Ovary (tissue), 9 donors: ENCODE results near the gene RPIA. TPM values are rescaled to one million over a fixed set of nuclear protein-coding genes. Genes with fewer than 3 reads are reported as not detected.

Experiments used
- DNase-seq, 5 donors: peaks; one replicate each; pipeline ENCODE4 v3.0.0-alpha.2; 2019 to 2020
- H3K27ac ChIP-seq, 2 donors: fragments of 200-600 bp; one replicate each; pipeline versions ENCODE4 v1.5.1 to v1.8.0; 2019 to 2022
- H3K27me3 ChIP-seq: fragments of 200-600 bp; one replicate; pipeline ENCODE4 v1.8.0; 2022
- H3K36me3 ChIP-seq: fragments of 200-600 bp; sonication (generic); one replicate; pipeline ENCODE4 v1.5.1; 2019
- H3K4me1 ChIP-seq: one replicate; pipeline ENCODE4 v1.8.1; 2013; ENCODE audit warnings: mild to moderate bottlenecking, moderate library complexity; ENCODE audit not compliant: insufficient read depth
- H3K4me3 ChIP-seq: fragments of 200-600 bp; sonication (generic); one replicate; pipeline ENCODE4 v1.5.1; 2017
- H3K9me3 ChIP-seq, 2 donors: fragments of 200-600 bp in 1 of 2; sonication (generic) in 1 of 2; one replicate each; pipeline versions ENCODE4 v1.5.1 to v1.8.1; 2013 to 2019; ENCODE audit warnings: mild to moderate bottlenecking in 1 of 2, moderate library complexity in 1 of 2
- EP300 ChIP-seq: sonication (generic); formaldehyde crosslinking; IDR thresholded peaks from one replicate; pipeline ENCODE4 v1.6.1; 2017; ENCODE audit warnings: antibody characterized with exemption
- POLR2A ChIP-seq: fragments of 450-650 bp; IDR thresholded peaks from one replicate; pipeline ENCODE4 v1.6.1; 2017; ENCODE audit warnings: antibody characterized with exemption, mild to moderate bottlenecking, moderate library complexity
- WGBS, 3 donors: extraction: QIAGEN DNeasy Blood & Tissue Kit in 1 of 3; methylation state at CpG; one replicate each; pipeline versions ENCODE4 v1.1.5 to v1.1.7; 2013 to 2017; 5-methylcytosine and 5-hydroxymethylcytosine counted together
- intact Hi-C, 4 donors: fragments of 100-400 bp; cut with DNase I; formaldehyde crosslinking; loops; one replicate each; pipeline versions ENCODE4 v1.11.0 to v1.15.1; 2022 to 2023
- polyA plus RNA-seq, 2 donors: library from polyadenylated mRNA; stranded (reverse); fragments of 200-250 nt in 1 of 2; fragments of 350-450 nt in 1 of 2; fragmentation: Illumina TruSeq in 1 of 2; extraction: RNeasy Lipid Tissue Mini Kit (QIAGEN cat#74804) in 1 of 2; gene quantifications; one replicate each; pipeline ENCODE4 v1.2.3, GENCODE V29; 2013 to 2014
- total RNA-seq, 7 donors: library from RNA; depleted of rRNA in 2 of 7; stranded (reverse); fragments of >200 nt in 2 of 7; fragmentation: NEBNext Ultra II Directional in 3 of 7; extraction: Animal tissue kit (Norgen Biotek cat#: 25700) in 3 of 7; gene quantifications; one replicate each; pipeline versions ENCODE4 v1.1.0 to v1.2.4, GENCODE V29; 2016 to 2023
- TF ChIP-seq, protein P1 (sequence below), 3 donors: fragments of 450-650 bp in 2 of 3; fragments of 200-600 bp in 1 of 3; IDR thresholded peaks; one replicate each; pipeline versions ENCODE4 v1.5.1 to v1.8.0; 2016 to 2022; ENCODE audit warnings: antibody characterized with exemption in 3 of 3, mild to moderate bottlenecking in 1 of 3
- donor health status: DM: no; HTN: no; CAD: no; lungs with moderate emphysema.
- donor health status: DM: no; HTN: no; CAD: no.
- donor health status: Bipolar disorder and iron deficiency.
- donor health status: DM: yes; HTN: yes; CAD: no.
- donor health status: DM: no; HTN: no; CAD: no.
- donor health status: DM: yes; HTN: yes; CAD: no.

The RPIA gene
- total and polyA plus RNA-seq, 9 donors, result 10.4 to 19.3 (median 15.4) TPM

DNA sequence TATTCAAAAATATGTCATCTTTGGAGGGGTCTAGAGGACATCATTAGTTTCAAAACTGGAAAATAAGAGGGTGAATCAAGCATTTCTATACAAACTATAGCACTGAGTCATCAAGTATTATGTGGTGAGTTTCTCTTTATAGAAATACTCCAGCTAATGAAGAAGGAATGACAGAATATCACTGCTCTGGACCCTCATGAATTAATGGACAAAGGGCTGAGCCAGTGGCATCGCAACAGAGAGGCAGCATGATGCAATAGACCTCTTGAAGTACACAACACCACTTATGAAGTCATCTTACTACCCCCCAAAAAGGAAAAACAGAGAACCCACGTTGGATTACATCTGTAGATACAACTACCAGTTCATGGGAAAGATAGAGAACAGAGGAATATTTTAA lies 36.8 kb upstream of the RPIA start:
- DNase-seq, result no peak
- Histone ChIP-seq H3K36me3 (no peaks in the 10 kb centered on the region), H3K9me3 (no peaks in the 10 kb centered on the region), H3K4me3 (no peak overlapping the region), H3K27ac (no peak overlapping the region), H3K4me1 (no peaks in the 10 kb centered on the region), H3K27me3 (no peaks in the 10 kb centered on the region)
- intact Hi-C loops, result no loop called here
- no peak for TF ChIP-seq EP300
- TF ChIP-seq, protein P1, sequence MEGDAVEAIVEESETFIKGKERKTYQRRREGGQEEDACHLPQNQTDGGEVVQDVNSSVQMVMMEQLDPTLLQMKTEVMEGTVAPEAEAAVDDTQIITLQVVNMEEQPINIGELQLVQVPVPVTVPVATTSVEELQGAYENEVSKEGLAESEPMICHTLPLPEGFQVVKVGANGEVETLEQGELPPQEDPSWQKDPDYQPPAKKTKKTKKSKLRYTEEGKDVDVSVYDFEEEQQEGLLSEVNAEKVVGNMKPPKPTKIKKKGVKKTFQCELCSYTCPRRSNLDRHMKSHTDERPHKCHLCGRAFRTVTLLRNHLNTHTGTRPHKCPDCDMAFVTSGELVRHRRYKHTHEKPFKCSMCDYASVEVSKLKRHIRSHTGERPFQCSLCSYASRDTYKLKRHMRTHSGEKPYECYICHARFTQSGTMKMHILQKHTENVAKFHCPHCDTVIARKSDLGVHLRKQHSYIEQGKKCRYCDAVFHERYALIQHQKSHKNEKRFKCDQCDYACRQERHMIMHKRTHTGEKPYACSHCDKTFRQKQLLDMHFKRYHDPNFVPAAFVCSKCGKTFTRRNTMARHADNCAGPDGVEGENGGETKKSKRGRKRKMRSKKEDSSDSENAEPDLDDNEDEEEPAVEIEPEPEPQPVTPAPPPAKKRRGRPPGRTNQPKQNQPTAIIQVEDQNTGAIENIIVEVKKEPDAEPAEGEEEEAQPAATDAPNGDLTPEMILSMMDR (IDR thresholded peaks at IDR 0.05), result no peak
- TF ChIP-seq POLR2A, result no peak
- WGBS, 3 donors, result 67 to 80% (median 71%) methylated on average over 2 of the region's 2 CpGs

DNA sequence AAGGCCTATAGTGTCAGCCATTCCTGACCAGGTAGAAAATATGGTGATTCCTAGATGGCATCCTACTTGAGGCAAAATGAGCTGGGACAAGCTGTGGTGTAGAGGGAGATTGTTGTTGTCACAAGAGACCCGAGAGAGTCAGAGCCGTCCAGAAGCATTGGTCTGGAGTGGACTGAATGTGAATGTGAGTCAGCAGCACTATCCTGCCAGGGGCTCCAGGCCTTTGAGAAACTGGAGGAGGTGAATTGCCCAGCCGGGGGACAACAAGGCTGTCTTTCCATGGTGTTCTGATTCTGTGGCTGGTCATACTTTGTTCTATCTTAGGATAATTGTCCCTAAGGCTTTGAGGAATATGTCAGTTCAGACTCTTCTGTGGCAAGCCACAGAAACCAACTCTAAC lies 34.8 kb upstream of the RPIA start:
- Histone ChIP-seq H3K4me3 (no peak overlapping the region), H3K27me3 (no peaks in the 10 kb centered on the region), H3K9me3 (no peaks in the 10 kb centered on the region), H3K36me3 (no peaks in the 10 kb centered on the region), H3K4me1 (no peaks in the 10 kb centered on the region), H3K27ac (no peak overlapping the region)
- WGBS, 3 donors, result 69 to 75% (median 71%) methylated on average over 3 of the region's 3 CpGs
- DNase-seq, result no peak
- intact Hi-C loops, result no loop called here
- TF ChIP-seq POLR2A, result no peak
- TF ChIP-seq, protein P1 (IDR thresholded peaks at IDR 0.05), result no peak
- no peak for TF ChIP-seq EP300

DNA sequence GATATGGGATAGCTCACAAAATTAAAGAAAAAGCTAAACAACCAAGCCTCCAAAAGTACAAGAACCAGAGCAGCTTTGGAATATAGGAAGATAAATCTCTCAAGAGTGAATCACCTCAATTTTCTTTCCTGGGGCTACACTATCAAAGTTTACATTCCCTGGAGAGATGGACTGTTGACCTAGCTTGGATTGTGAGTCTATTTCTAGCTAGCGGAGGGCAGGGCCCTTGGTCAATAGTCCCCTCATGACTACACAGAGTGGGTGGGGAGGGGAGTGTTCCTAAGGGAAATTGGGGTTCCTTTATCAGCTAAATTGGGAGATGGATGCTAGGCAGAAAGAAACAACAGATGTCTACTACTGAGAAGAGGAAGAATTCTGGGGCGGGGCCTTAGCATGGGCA lies 34.3 kb upstream of the RPIA start:
- H3K9me3 ChIP-seq, result no peaks in the 10 kb centered on the region
- H3K4me1 ChIP-seq, result no peaks in the 10 kb centered on the region
- intact Hi-C loops, result no loop called here
- H3K27ac ChIP-seq, result no peak overlapping the region
- H3K27me3 ChIP-seq, result no peaks in the 10 kb centered on the region
- no peak overlapping the region for H3K4me3 ChIP-seq
- TF ChIP-seq POLR2A (no peak), EP300 (no peak)
- TF ChIP-seq, protein P1 (IDR thresholded peaks at IDR 0.05), result no peak
- no peak for DNase-seq
- H3K36me3 ChIP-seq, result no peaks in the 10 kb centered on the region
- 91 to 96% (median 96%) methylated on average over 2 of the region's 2 CpGs for WGBS, 3 donors

DNA sequence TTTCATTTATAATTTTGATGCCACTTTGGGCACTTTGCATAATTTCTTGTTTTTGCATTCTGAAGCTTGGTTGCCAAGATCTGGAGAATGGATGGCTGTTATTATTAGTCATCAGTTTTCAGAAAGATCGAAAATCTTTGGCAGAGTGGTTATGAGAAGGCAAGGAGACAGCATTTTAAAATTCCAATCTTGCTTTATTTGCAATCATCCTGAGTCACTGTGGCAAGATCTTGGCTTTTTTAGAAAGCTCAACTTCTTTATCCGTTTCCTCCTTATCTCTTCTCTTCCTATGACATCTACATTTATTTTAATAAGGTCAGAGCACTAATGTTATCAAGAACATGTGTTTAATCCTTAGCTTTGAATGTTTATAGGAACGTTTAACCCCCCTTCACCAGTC lies 33.1 kb upstream of the RPIA start:
- no peaks in the 10 kb centered on the region for H3K27me3 ChIP-seq
- H3K27ac ChIP-seq, result no peak overlapping the region
- H3K36me3 ChIP-seq, result no peaks in the 10 kb centered on the region
- TF ChIP-seq POLR2A, result no peak
- no peak for TF ChIP-seq EP300
- TF ChIP-seq, protein P1 (IDR thresholded peaks at IDR 0.05), result no peak
- 49 to 52% (median 50%) methylated on average over 3 of the region's 3 CpGs for WGBS, 3 donors
- no peak for DNase-seq
- no peaks in the 10 kb centered on the region for H3K4me1 ChIP-seq
- no peak overlapping the region for H3K4me3 ChIP-seq
- intact Hi-C loops, result no loop called here
- no peaks in the 10 kb centered on the region for H3K9me3 ChIP-seq
